ENCODE measurements around the gene OR6S1.
"Not testable (repeated sequence)": the region's sequence is repeated elsewhere in the genome, so short reads cannot be mapped to it uniquely, and the experiment has no call there.

The OR6S1 gene

DNA sequence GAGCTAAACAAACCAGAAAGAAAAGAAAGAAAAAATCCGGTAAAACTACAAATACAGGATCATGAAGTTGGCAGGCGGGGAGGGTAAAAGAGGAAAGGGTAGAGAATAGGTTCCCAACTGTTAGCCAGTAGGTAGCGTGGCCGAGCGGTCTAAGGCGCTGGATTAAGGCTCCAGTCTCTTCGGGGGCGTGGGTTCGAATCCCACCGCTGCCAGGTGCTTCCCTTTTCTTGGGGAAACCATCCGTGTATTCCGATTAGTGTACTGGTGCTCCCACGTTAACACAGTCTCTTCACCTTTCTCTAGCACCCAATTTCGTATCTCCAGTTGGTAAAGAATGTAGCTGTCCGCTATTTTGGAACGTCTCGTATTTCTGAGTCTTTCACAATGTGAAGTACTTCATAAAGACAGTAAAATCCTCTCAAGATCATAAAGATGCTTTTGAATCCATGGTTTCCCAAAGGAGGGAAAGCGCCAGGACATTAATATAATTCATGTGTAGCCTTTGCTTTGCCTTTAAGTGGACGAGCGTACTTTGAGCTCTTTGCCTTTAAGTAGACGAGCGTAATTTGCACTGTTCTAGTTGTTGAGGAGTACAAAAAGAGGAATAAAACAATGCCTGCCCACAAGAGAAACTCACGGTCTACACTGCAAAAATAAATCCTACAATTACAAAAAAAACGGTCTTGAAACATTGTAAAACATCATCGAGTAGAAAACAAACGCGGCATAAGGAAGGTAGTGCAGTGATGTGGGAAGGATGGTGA lies 31.3 kb downstream of the OR6S1 start:
- peak; percentile 59 for DNase-seq (ENCODE audit: low spot score)

DNA sequence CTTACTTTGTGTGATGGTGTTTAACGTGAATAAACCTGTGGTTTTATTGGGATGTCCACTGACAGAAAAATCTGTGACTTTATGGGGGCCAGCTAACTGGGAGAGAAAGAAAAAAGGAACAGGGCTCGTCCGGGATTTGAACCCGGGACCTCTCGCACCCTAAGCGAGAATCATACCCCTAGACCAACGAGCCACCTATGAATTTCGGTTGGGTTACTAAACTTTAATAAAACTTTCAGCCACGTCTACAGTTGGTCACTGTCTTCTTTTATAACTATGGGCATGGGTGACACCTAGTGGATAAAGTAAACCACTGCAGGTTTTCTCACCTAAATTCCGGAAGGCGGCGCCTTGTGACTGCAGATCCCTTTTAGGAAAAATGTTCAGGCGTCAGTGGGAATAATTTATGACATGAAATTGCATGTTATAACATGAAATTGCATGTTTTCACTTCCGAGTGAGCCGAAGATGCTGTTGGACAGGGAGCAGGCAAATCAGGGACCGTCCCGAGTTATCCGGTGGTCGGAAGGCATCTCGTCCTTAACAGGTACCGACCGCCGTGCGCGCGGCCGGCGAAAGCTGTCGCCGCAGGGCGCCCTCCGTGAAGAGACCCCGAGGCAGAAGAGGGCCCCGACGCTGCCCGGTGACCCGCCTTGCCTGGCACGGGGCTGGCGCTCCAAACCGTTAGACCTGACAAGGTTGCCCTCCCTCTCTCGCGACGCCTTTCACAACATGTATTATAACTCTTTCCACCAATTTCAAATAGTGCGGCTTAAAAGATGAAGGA lies 32.1 kb downstream of the OR6S1 start:
- peak; percentile 70 for DNase-seq (ENCODE audit: low spot score)

DNA sequence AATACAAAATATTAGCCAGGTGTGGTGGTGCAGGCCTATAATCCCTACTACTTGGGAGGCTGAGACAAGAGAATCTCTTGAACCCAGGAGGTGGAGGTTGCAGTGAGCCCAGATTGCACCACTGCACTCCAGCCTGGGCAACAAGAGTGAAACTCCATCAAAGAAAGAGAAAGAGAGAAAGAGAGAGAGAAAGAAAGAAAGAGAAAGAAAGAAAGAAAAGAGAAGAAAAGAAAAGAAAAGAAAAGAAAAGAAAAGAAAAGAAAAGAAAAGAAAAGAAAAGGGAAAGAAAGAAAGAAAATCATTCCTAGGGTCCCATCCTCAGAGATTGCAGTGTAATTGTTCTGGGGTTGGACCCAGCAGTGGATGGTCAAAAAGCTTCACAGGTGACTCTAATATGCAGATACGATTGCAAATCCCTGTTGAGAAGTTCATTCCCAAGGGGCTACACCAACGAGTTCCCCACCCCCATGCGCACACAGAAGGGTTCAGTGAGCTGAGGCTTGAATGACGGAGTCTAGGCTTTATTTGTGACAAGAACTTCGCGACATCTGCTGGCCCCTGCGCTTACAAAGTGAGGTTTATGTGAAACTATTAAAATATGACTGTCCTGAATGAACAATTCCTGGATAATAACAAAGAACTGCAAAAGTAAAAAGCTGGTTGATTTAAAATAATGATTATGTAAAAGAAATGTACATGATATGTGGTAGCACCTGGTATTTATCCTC lies 32.9 kb downstream of the OR6S1 start:
- no peak for DNase-seq (ENCODE audit: low spot score)

DNA sequence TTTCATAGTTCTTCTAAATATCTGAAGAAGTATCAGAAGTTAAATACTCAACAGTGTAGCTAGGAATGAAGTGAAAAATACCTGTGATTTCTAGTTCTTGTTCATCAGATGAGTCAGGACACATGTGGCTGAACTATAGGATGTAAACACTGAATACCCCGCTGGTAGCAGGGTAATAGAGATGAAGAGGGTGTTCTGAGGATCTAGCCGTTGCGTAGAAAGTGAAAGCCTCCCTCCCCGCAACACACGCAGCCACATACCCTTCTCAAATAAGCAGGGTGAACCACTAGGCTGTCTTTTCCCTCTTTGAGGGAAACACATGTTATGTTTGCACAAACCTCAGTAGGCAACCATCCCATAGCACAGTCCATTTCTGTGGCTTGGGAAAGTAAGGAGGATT lies 33.9 kb downstream of the OR6S1 start:
- no peak for DNase-seq (ENCODE audit: low spot score)

DNA sequence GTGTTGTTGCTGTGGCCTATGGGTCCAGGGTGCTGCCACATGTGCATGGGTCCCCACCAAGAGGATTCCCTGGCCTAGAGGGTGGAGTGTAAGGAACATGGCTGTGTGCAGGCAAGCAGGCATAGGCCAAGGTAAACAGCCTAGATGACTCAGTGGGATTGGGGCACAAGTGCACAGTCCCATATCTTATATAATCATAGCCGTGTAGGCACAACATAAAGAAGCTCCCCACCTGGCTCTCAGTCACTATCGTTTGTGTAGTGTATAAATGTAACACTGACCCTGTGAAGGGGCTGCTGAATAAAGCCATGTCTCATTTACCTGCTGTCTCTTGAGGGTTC lies 34.6 kb downstream of the OR6S1 start:
- no peak for DNase-seq (ENCODE audit: low spot score)

DNA sequence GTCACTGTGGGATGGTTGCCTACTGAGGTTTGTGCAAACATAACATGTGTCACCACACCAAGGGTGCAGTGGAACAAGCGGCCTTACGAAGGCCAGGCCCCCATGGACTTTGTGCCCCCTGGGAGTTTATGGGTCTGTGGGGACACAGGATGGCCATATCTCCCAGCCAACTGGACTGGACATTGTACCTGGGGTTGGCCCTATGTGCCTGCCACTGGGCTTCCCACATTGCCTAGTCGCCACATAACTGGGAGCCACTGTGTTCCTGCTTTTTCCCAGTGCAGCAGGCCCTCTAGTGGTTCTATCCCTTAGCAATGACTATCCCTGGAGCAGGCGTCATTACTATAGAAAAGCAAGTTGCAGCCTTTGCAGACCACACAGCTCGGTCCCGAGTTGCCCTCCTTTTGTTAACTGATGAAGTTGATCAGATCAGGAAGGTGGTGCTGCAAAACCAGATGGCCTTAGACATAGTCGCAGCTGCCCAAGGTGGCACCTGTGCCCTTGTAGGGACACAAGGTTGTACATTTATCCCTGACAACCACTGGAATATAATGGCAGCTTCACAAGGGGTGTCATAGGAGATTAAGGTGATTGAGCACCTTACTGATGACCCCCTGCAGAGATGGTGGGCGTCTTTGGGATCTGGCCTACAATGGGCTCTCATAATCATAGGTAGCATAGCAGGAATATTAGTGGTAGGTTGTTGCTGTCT lies 35.1 kb downstream of the OR6S1 start:
- peak; percentile 59 for DNase-seq (ENCODE audit: low spot score)

DNA sequence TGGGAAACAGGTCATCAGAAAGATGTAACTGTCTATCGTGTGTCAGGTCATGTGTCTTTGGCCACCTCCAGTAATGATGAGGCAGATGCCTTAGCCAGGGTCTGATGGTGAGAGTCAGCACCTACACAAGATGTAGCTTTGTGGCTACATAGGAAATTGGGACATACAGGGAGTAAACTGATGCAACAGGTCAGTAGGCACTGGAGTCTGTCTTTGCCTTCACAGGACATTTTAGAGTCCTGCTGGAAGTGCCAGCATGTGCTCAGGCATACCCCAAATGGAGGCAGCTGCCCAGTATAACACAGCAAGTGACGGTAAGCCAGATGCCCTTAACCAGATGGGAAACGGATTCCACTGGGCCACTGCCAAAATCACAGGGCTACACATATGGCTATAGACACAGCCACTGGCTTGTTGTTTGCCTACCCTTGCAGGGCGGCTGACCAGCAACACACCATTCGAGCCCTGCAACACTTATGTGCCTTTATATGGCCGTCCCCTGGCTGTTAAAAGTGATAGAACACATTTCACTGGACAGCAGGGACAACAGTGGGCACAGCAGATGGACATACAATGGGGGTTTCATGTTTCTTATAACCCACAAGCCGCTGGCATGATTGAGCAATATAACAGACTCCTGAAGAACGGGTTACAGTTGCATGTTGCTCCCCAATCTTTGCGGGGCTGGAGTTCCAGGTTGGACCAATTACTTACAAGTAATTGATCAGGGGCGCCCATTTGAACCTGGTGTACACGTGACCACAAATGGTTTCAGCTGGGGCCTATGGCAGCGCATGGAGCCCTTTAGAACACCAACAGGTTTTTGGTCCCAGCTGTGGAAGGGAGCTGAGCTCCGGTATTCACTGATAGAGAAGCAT lies 37.4 kb downstream of the OR6S1 start:
- no peak for DNase-seq (ENCODE audit: low spot score)

DNA sequence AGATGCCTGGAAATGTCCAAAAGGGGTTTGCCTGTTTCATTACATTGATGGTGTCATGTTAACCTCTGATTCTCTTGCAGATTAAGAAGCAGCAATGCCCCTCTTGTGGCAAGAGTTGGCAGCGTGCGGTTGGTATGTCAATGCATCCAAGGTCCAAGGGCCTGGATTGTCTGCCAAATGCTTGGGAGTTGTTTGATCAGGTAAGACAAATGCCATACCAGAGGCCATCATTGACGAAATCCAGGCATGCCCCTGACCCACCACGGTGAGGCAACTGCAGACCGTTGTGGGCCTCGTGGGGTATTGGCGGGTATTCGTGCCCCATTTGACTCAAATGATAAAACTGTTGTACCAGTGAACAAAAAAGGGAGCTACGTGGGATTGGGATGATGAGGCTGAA lies 38.9 kb downstream of the OR6S1 start:
- no peak for DNase-seq (ENCODE audit: low spot score)

DNA sequence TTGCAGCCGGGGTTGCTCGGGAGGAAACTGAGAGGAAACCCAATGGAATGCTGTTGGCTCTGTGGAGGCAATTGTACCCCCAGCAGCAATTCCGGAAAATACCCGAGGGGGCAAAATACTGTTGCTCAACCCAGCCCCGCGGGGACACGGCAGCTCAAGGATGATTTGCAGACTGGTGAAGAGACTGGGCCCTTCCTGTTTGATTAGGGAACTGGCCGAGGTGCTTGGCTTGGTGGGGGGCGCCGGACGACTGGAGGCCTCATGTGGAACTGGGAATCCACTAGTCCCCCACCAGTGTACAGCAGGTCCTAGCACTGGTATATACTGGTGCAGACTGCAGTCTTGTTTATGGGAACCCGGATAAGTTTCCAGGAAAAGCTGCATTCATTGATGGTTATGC lies 40.0 kb downstream of the OR6S1 start:
- no peak for DNase-seq (ENCODE audit: low spot score)

DNA sequence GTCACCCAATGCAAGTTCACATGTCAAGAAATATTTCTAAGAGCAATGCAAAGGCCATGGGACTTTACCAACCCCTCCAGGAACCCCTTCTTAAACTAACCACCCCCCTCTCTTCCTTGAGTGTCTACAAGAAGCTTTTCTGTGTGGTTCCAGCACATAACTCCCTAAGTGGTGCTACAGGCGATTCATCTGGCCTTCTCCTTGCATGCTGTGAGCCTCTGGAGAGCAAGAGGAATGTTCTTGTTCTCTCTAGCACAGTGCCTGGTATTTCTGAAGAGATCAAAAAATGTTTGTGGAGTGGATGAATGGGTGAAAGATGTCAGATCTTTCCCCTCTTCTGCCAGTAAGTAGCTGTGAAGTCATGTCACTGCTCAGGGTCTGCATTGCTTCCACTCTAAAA lies 44.4 kb downstream of the OR6S1 start:
- no peak for DNase-seq (ENCODE audit: low spot score)

DNA sequence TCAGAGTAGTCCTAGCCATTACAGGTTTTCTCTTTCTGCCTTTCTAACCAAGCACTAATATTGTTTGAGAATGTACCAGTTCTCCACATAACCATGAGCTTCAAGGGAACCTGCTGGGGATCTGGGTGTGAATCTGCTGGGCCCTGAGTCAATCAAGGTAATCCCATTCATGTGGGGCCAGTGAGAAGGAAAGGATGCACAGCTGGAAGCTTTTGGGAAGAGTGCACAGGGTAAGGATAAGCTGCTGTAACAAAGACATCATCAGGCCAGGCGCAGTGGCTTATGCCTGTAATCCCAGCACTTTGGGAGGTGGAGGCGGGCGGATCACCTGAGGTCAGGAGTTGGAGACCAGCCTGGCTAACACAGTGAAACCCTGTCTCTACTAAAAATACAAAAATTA lies 45.8 kb downstream of the OR6S1 start:
- not testable (repeated sequence) for DNase-seq (ENCODE audit: low spot score)

DNA sequence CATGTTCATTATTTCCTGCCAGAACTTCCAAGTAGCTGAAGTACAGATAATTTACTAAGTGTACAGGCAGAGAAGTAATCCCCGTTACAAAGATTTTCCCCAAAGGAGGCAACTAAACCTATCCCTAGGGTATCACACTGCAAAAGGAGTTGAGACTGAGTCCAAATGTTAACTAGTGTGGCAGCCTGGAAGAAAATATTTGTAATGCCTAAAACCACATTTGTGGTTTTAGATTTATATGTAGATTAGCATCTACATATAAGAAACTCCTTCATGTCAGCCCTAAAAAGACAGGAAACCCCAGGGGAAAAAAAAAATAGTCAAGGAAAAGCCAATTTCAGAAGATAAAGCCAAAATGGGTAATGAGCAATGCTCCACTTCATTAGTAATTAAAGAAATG lies 48.9 kb downstream of the OR6S1 start:
- DNase-seq (ENCODE audit: low spot score) = no peak

DNA sequence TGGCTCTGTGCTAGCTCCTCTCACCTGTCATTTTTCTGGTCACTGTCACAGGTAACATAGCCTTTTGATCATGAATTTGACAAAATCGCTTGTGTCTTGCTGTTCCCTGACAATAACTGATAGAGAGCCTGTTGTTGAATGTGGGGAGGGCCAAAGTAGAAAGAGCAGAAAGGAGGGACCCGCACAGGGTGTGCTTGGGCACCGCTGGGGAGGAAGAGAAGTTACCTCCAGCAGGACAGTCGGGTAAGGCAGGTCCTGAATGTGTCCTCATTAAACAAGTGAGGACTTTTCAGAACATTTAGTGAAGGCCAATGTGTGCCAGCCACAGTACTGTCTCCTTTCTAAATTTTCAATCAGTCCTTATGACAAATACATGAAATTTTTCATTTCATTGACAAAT lies 50.3 kb downstream of the OR6S1 start, which contains the start of gene RNASE12:
TSS of gene RNASE12 (minus strand) at position 142 of the 400 bp plus-strand sequence. CDS start 653 bp downstream, outside the sequence.
- no peak for DNase-seq (ENCODE audit: low spot score)
